Memory B cell (primary cell): ENCODE measurements around the gene CFAP46.
"Not testable (repeated sequence)": the region's sequence is repeated elsewhere in the genome, so short reads cannot be mapped to it uniquely, and the experiment has no call there.

ENCODE experiments used
- ATAC-seq: fragments of 150-1000 bp; cut with Tn5 transposase; 2 replicates; pipeline ENCODE4 v1.10.0; 2021; ENCODE audit warnings: low read depth, mild to moderate bottlenecking, moderate library complexity
- DNase-seq, 2 donors: peaks; one replicate each; pipeline ENCODE4 v3.0.0; 2022; ENCODE audit warnings: low spot score in 2 of 2
- H3K27ac Mint-ChIP-seq: one replicate; pipeline ENCODE4 v1.8.0; 2022; ENCODE audit warnings: mild to moderate bottlenecking, moderate library complexity, mixed read lengths
- H3K27me3 Mint-ChIP-seq: one replicate; pipeline ENCODE4 v1.8.0; 2022; ENCODE audit warnings: mixed read lengths
- H3K36me3 Mint-ChIP-seq: one replicate; pipeline ENCODE4 v1.8.0; 2022; ENCODE audit warnings: mild to moderate bottlenecking, mixed read lengths
- H3K4me1 Mint-ChIP-seq: one replicate; pipeline ENCODE4 v1.8.0; 2022; ENCODE audit warnings: mixed read lengths
- H3K4me3 Mint-ChIP-seq: one replicate; pipeline ENCODE4 v1.8.0; 2022; ENCODE audit warnings: mild to moderate bottlenecking, moderate library complexity, mixed read lengths
- H3K9me3 Mint-ChIP-seq: one replicate; pipeline ENCODE4 v1.8.0; 2022; ENCODE audit warnings: mixed read lengths

The CFAP46 gene

DNA sequence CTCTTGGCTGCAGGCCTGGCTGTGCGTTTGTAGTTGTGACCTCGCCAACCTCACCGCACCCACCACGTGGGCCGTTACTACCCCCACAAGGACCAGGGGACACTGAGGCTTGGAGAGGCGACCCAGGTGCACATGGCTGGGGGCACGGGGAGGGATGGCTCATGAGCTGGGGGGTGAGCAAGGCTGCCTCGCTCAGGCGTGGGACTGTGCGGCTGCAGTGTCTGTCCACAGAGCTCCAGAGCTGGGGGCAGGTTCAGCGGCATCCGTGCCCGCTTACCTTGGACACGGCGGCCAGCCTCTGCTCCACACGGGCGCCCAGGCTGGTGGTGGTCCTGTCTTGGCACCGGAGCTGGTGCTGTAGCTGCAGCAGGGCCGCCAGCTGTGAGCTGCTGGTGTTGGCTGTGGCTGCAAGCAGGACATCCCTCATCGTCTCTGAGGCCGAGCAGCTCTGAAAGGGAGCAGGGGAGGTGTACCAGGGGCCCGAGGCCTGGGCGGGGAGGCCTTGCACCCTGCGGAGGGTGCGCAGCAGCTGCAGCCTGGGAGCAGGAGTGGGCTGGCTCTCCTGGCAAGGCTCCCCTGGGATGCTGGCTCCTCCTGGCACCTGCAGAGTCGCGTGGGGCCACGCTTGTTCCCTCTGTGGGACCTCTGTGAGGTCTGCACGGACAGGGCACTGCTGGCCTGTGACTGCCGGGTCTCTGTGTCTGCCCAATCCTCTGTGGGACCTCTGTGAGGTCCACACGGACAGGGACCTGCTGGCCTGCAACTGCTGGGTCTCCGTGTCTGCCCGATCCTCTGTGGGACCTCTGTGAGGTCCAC is 96.4 kb downstream of the CFAP46 start:
- Mint-ChIP-seq H3K27me3 (peaks cover 7% of the 10 kb centered on the region), H3K4me1 (peaks cover 4% of the 10 kb centered on the region), H3K9me3 (peaks cover 10% of the 10 kb centered on the region), H3K27ac (no peak overlapping the region), H3K4me3 (no peak overlapping the region), H3K36me3 (peaks cover 9% of the 10 kb centered on the region)
- DNase-seq (no peak), ATAC-seq (no peak)

DNA sequence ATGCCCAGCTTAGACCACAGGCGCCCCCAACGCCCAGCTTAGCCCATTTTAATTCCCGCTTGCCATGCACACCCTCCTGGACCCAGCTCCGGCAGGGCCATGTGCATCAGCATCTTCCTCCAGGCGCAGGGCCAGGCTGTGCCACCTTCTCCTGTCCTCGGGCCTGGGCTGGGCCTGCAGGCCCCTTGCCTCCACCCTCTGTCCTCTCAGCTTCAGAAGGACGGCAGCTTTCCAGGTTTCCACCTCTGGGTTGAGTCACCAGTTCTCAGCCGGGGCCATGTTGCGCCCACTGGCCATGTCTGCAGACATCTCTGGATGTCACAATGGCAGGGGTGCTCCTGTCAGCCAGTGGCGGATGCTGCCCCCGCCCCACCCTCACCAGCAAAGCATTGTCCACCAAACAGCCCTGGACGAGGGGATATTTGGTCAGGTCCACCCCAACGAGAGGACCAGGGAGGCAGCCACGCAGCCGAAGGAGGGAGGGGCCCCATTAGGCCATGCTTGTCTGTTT is 97.3 kb downstream of the CFAP46 start:
- peaks cover 9% of the 10 kb centered on the region for H3K36me3 Mint-ChIP-seq

DNA sequence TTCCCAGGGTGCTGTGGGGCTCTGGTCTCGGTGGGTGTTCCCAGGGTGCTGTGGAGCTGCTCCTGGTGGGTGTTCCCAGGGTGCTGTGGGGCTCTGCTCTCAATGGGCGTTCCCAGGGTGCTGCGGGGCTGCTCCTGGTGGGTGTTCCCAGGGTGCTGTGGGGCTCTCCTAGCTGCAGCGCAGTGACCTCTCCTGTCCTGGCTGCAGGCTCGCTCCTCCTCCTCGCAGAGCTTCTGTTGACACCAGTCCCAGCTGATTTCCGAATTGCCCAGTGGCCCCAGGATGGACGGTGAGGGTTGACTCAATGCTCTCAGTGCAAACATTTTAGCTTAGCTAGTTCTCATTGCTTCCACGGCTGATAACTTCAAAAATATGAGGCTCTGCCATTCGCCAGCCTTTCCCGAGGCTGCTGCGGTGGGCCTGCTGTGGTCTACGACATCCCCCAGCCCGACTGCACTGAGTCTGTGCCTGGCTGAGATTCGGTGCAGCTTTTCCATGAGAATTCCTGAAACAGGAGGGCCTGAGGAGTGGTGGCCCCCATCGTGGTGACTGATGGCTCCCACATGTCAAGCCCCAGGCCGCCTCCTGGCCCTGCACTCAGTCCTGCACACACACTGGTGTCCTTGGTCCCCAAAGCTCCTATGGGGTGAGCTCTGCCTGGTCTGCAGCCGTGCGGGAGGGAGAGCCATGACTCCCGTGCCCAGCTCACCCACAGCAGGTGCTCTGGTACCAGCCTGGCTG is 98.1 kb downstream of the CFAP46 start:
- no peak overlapping the region for H3K27ac Mint-ChIP-seq
- H3K36me3 Mint-ChIP-seq, result peaks cover 9% of the 10 kb centered on the region
- no peak overlapping the region for H3K4me3 Mint-ChIP-seq
- ATAC-seq (no peak), DNase-seq (no peak)
- H3K4me1 Mint-ChIP-seq, result peaks cover 4% of the 10 kb centered on the region
- H3K9me3 Mint-ChIP-seq, result peaks cover 10% of the 10 kb centered on the region
- H3K27me3 Mint-ChIP-seq, result peaks cover 5% of the 10 kb centered on the region

More for the DNA sequence above, 97.3 kb downstream of the CFAP46 start:
- ATAC-seq (no peak), DNase-seq (no peak)
- H3K4me3 Mint-ChIP-seq, result no peak overlapping the region
- H3K4me1 Mint-ChIP-seq, result peaks cover 4% of the 10 kb centered on the region
- H3K27me3 Mint-ChIP-seq, result peaks cover 7% of the 10 kb centered on the region
- H3K27ac Mint-ChIP-seq, result no peak overlapping the region
- peaks cover 10% of the 10 kb centered on the region for H3K9me3 Mint-ChIP-seq

DNA sequence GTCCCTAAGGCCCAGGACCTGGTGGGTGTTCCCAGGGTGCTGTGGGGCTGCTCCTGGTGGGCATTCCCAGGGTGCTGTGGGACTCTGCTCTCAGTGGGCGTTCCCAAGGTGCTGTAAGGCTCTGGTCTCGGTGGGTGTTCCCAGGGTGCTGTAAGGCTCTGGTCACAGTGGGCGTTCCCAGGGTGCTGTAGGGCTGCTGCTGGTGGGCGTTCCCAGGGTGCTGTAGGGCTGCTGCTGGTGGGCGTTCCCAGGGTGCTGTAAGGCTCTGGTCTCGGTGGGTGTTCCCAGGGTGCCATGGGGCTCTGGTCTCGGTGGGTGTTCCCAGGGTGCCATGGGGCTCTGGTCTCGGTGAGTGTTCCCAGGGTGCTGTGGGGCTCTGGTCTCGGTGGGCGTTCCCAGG is 99.1 kb downstream of the CFAP46 start:
- not testable (repeated sequence) for H3K27me3 Mint-ChIP-seq, DNase-seq, ATAC-seq, H3K36me3 Mint-ChIP-seq, H3K4me1 Mint-ChIP-seq, H3K4me3 Mint-ChIP-seq, H3K27ac Mint-ChIP-seq
- H3K9me3 Mint-ChIP-seq, result peaks cover 10% of the 10 kb centered on the region

DNA sequence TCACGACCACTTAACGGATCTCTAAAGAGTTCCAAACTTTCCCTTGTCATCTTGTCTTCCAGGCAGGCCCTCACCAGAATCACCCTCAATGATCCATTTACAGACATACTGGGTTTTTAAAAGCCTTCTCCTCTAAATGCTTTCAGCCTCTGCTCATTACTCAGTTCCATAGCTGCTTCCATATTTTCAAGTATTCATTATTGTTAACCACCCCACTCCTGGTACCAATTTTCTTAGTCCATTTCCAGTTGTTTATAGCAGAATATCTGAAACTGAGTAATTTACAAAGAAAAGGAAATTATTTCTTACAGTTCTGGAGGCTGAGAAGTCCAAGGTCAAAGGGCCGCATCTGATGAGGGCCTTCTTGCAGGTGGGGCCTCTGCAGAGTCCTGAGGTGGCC is 100.0 kb downstream of the CFAP46 start:
- Mint-ChIP-seq H3K27me3 (peaks cover 6% of the 10 kb centered on the region), H3K36me3 (peaks cover 9% of the 10 kb centered on the region), H3K9me3 (peaks cover 10% of the 10 kb centered on the region), H3K4me1 (no peaks in the 10 kb centered on the region), H3K4me3 (no peak overlapping the region), H3K27ac (no peak overlapping the region)
- DNase-seq, result no peak
- ATAC-seq, result no peak

DNA sequence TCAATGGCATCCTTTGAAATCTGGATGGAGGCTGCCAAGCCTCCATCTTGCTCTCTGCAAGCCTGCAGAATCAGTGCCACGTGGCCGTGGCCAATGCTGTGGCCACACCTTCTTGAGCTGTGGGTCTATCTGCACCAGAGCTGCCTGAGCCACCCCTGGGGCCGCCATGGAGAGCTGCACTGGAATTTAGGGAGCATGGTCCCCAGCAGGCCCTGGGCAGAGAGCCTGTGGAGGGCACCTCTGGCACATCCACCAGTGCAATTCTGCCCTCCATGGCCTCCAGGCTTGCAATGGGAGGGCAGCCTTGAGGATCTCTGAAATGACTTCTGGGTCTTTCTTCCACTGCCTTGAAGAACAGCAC is 100.8 kb downstream of the CFAP46 start:
- Mint-ChIP-seq H3K4me3 (no peak overlapping the region), H3K36me3 (peaks cover 9% of the 10 kb centered on the region), H3K4me1 (peaks cover 2% of the 10 kb centered on the region), H3K27ac (no peak overlapping the region), H3K9me3 (peaks cover 10% of the 10 kb centered on the region), H3K27me3 (peaks cover 6% of the 10 kb centered on the region)
- no peak for DNase-seq
- no peak for ATAC-seq

DNA sequence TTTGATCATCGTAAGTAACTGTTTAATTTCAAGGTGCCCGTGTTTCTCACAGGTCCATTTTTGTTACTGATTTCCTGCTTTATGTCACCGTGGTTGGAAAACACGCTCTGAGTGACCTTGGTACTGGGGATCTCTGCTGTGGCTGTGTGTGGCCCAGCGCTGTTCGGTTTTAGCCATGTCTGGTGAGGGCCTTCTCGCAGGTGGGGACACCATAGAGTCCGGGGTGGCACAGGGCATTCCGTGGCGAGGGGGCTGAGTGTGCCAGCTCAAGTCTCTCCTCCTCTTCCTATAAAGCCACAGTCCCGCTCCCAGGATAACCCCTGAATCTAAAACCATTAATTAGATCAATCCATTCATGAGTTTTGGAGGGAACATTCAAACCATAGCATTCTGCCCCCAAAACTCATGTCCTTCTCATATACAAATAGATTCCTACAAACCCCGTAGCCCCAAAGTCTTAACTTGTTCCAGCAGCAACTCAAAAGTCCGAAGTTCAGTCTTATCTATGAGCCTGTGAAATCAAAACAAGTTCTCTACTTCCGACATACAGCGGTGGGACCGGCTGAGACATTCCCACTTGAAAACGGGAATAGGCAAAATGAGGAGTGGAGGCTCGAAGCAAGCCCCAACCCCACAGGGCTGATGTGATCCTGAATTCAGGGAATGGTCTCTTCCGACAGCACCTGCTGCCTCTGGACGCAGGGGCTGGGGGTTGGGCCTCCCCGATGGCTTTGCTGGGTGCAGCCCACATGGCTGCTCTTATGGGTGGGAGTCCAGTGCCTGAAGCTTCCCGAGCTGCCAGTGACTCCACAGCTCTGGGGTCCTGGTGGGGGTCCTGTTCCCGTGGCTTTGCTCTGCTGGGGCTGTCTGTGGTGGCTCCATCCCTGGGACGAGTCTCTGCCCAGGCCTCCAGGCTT is 101.4 kb downstream of the CFAP46 start:
- no peak overlapping the region for H3K4me3 Mint-ChIP-seq
- peaks cover 6% of the 10 kb centered on the region for H3K27me3 Mint-ChIP-seq
- H3K27ac Mint-ChIP-seq, result no peak overlapping the region
- peaks cover 2% of the 10 kb centered on the region for H3K4me1 Mint-ChIP-seq
- H3K9me3 Mint-ChIP-seq, result peaks cover 10% of the 10 kb centered on the region
- ATAC-seq, result no peak
- DNase-seq, result no peak
- H3K36me3 Mint-ChIP-seq, result peaks cover 9% of the 10 kb centered on the region

DNA sequence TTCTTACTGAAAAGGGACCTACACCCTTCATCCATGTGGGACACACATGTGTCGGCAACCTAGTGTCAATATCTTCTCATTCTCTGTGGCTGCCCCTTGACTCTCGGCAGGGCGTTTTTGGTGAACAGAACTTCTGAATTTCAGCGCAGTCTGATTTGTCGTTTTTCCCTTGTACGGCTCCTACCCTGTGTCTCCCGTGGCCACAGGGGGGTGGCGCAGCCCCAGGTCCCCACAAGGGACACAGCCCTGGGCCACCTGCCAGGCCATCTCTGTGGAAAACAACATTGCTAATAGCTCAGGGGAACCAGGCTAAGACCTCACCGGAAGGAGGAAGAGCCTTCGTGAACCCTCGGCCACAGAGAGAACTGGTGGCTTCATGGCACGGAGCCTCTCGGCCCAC is 103.3 kb downstream of the CFAP46 start:
- ATAC-seq (no peak), DNase-seq (no peak)
- Mint-ChIP-seq H3K36me3 (peaks cover 9% of the 10 kb centered on the region), H3K9me3 (peaks cover 10% of the 10 kb centered on the region), H3K4me3 (no peak overlapping the region), H3K27me3 (peaks cover 6% of the 10 kb centered on the region), H3K4me1 (peaks cover 2% of the 10 kb centered on the region), H3K27ac (no peak overlapping the region)

DNA sequence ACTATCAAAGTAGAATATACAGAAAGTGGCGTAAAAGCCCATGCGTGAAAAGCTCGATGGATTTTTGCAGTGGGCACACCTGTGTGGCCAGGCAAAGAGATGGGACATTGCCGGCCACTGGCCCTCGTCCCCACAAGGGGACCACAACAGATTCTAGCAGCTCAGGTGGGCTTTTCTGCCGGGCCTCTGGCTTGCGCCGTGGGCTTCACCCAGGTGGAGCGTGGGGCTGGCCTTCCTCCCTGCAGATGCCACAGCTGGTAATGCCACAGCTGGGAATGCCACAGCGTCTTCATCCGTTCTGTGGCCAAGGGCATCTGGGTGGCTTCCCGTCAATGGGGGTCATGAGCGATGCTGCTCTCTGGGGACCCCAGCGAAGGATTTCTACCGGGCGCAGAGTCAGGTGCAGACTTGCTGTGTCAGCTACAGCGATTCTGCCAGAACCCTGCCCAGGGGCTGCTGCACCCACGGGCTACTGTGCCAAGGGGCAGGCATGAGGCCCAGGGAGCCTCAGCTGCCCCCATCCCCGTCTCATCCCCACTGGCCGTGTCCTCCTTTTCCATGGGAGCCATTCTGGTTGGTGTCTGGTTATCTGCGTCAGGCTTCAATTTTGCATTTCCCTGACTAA is 103.9 kb downstream of the CFAP46 start:
- no peak overlapping the region for H3K27ac Mint-ChIP-seq
- ATAC-seq, result no peak
- H3K4me3 Mint-ChIP-seq, result no peak overlapping the region
- peaks cover 10% of the 10 kb centered on the region for H3K9me3 Mint-ChIP-seq
- peaks cover 9% of the 10 kb centered on the region for H3K36me3 Mint-ChIP-seq
- no peak for DNase-seq
- peaks cover 2% of the 10 kb centered on the region for H3K4me1 Mint-ChIP-seq
- H3K27me3 Mint-ChIP-seq, result peaks cover 6% of the 10 kb centered on the region

DNA sequence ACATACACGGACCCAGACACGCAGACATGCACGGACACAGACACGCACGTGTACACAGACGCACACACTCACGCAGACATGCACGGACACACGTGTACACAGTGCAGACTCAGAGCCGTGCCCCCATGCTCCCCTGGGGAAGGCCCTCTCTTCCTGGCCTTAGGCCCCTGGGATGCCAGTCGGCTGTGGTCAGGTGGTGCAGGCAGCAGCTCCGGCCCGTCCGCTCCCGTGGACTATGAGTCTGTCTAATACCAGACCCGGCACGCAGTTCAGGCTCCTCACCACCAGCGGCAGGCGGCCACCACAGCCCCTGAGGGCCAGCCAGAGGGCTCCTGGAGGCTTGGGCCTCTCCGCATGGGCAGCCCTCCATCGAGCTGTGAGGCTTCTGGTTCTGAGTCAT is 104.5 kb downstream of the CFAP46 start:
- Mint-ChIP-seq H3K4me3 (no peak overlapping the region), H3K4me1 (peaks cover 2% of the 10 kb centered on the region), H3K9me3 (peaks cover 10% of the 10 kb centered on the region), H3K36me3 (peaks cover 9% of the 10 kb centered on the region), H3K27me3 (peaks cover 6% of the 10 kb centered on the region), H3K27ac (no peak overlapping the region)
- ATAC-seq, result no peak
- no peak for DNase-seq

DNA sequence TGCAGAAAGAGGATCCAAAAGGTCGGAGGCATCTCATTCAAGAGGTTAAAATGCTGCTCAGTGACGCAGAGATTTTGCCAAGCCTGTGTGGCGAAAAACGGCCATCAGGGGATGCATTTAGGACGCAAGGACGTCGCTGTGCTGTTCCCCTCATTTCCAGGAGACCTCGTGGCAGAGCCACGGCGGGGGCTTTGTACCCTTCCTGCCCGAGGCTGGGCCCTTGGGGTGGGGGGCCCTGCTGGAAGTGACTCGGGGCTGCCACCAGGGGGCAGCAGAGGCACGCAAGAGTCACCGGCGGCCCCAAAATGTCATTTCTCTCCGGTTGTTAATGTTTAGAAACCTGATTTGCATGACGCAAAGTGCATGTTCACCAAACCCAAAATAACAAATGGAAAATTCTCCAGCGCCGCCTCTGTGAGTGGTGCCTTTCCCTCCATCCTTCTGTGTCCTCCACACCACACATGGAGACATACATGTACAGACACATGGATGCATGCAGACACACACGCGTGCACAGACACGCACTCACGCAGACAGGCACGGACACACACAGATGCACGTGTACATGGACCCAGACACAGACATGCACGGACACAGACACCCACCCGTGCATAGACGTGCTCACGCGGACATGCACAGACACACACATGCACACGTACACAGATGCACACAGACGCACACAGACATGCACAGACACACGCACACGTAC is 105.4 kb downstream of the CFAP46 start:
- no peak overlapping the region for H3K4me3 Mint-ChIP-seq
- peaks cover 2% of the 10 kb centered on the region for H3K4me1 Mint-ChIP-seq
- peaks cover 2% of the 10 kb centered on the region for H3K27me3 Mint-ChIP-seq
- DNase-seq (peak; percentile 34 to 54), ATAC-seq (peak; percentile 48)
- H3K27ac Mint-ChIP-seq, result no peak overlapping the region
- H3K9me3 Mint-ChIP-seq, result peaks cover 2% of the 10 kb centered on the region
- peaks cover 2% of the 10 kb centered on the region for H3K36me3 Mint-ChIP-seq

DNA sequence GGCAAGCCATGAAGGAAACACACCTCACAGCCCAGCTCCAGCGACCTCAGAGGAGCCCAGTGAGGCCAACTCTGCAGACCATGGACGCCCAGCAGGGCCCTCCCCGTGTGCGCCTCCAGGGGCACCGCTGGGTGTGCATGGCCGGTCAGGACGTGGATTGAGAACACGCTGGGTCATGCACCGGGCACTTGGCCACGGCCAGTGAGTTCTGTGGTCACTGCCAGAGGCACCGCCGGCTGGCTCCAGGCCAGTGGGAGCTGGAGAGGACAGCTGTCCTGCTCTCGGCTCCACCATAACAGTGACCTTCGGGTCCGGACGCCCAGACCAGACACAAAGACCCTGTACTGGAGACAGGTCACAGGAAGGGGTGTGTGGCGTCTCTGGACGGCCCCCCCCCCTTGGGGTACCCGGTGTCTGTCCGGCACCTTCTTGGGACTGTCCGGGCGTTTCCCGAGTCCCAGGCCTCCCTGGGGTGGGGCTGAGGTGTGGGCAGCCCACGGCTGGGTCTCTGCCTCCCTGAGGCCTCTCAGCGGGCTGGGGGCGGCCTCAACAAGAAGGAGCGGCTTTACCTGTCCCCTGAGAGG is 106.0 kb downstream of the CFAP46 start:
- no peak for DNase-seq
- peaks cover 1% of the 10 kb centered on the region for H3K27me3 Mint-ChIP-seq
- H3K27ac Mint-ChIP-seq, result no peak overlapping the region
- H3K4me1 Mint-ChIP-seq, result peaks cover 2% of the 10 kb centered on the region
- no peaks in the 10 kb centered on the region for H3K9me3 Mint-ChIP-seq
- no peak overlapping the region for H3K4me3 Mint-ChIP-seq
- no peak for ATAC-seq
- no peaks in the 10 kb centered on the region for H3K36me3 Mint-ChIP-seq

DNA sequence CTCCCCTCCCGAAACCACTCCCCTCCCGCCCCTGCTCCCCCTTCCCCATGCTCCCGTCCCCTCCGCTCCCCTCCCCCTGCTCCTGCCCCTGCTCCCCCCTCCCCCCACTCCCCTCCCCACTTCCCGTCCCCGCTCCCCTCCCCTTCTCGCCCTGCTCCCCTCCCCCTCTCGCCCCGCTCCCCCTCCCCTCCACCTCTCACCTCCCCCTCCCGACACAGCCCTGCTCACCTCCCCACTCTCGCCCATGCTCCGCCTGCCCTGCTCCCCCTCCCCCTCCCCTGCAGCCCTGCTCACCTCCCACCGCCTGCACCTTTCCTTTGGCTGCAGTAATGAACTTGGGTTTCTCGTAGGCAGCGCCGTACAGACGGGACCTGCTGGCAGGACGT is 106.5 kb downstream of the CFAP46 start:
- Mint-ChIP-seq H3K9me3 (no peaks in the 10 kb centered on the region), H3K27me3 (peaks cover 1% of the 10 kb centered on the region), H3K27ac (no peak overlapping the region), H3K36me3 (no peaks in the 10 kb centered on the region), H3K4me1 (peaks cover 2% of the 10 kb centered on the region), H3K4me3 (no peak overlapping the region)
- no peak for DNase-seq
- ATAC-seq, result no peak
